SU-DHL-6 (cell line): ENCODE results near the gene NOS1AP.
A peak's percentile ranks its signal among the peaks of the same experiment; 100 is the strongest.

Experiments used
- H2AFZ ChIP-seq: fragments of 200-600 bp; sonication (generic); 2 replicates; pipeline ENCODE4 v1.6.1; 2014; ENCODE audit warnings: low read depth, mild to moderate bottlenecking, moderate library complexity, mixed read lengths, antibody characterized with exemption, low read length; ENCODE audit not compliant: severe bottlenecking
- H3F3A ChIP-seq: fragments of 200-600 bp; shearing (Covaris generic); 2 replicates; pipeline ENCODE4 v1.6.0; 2016; ENCODE audit warnings: antibody characterized with exemption, mild to moderate bottlenecking; ENCODE audit not compliant: insufficient read depth
- H3K27ac ChIP-seq: fragments of 200-600 bp; sonication (generic); 2 replicates; pipeline ENCODE4 v1.5.1; 2016; ENCODE audit warnings: low read depth, mild to moderate bottlenecking, low read length, moderate library complexity, mixed read lengths
- H3K27me3 ChIP-seq: fragments of 200-600 bp; sonication (generic), shearing (Covaris generic); 2 replicates; pipeline ENCODE4 v1.6.0; 2014; ENCODE audit warnings: mild to moderate bottlenecking, low read length
- H3K36me3 ChIP-seq: fragments of 200-600 bp; sonication (generic); 2 replicates; pipeline ENCODE4 v1.6.1; 2014; ENCODE audit warnings: mild to moderate bottlenecking, low read length, mixed read lengths
- H3K4me2 ChIP-seq: fragments of 300-600, 200-600 bp; shearing (Covaris generic), sonication (generic); 2 replicates; pipeline ENCODE4 v1.6.0; 2014; ENCODE audit warnings: low read length, low read depth, mild to moderate bottlenecking; ENCODE audit not compliant: poor library complexity, severe bottlenecking
- H3K4me3 ChIP-seq: fragments of 200-600 bp; sonication (generic); 2 replicates; pipeline ENCODE4 v1.5.1; 2014; ENCODE audit warnings: antibody characterized with exemption, low read length, mild to moderate bottlenecking, mixed read lengths; ENCODE audit not compliant: insufficient read depth, poor library complexity, severe bottlenecking
- H3K79me2 ChIP-seq: fragments of 200-600 bp; sonication (generic); 2 replicates; pipeline ENCODE4 v1.6.1; 2014; ENCODE audit warnings: mild to moderate bottlenecking, low read length, moderate library complexity; ENCODE audit not compliant: insufficient read depth
- H3K9ac ChIP-seq: fragments of 200-600 bp; sonication (generic); 2 replicates; pipeline ENCODE4 v1.7.0; 2014; ENCODE audit warnings: mild to moderate bottlenecking, low read length
- H3K9me2 ChIP-seq: fragments of 200-600 bp; sonication (generic); replicated peaks from 2 replicates; pipeline ENCODE4 v1.6.1; 2014; ENCODE audit warnings: low read length; ENCODE audit not compliant: insufficient read depth
- H3K9me3 ChIP-seq: fragments of 200-600 bp; sonication (generic); 2 replicates; pipeline ENCODE4 v1.6.1; 2014; ENCODE audit warnings: low read length, mixed read lengths; ENCODE audit not compliant: insufficient read depth
- H4K20me1 ChIP-seq: fragments of 200-600 bp; sonication (generic); 2 replicates; pipeline ENCODE4 v1.6.1; 2014; ENCODE audit warnings: low read depth, mild to moderate bottlenecking, antibody characterized with exemption, low read length, moderate library complexity, mixed read lengths
- CTCF ChIP-seq: fragments of 200-600 bp; sonication (generic); IDR thresholded peaks from one replicate; pipeline ENCODE4 v1.5.1; 2017; ENCODE audit warnings: antibody characterized with exemption, mild to moderate bottlenecking, low read length, moderate library complexity; ENCODE audit not compliant: insufficient read depth, poor library complexity, severe bottlenecking
- EZH2phosphoT487 ChIP-seq: fragments of 200-600 bp; sonication (generic), shearing (Covaris generic); conservative IDR thresholded peaks from 2 replicates; pipeline ENCODE4 v1.6.1; 2018; ENCODE audit warnings: mild to moderate bottlenecking, antibody characterized with exemption, low read length, moderate library complexity, mixed read lengths

The NOS1AP gene

GRCh38 chr1:162038624-162039023 is 30.9 kb upstream of the NOS1AP start:
- H3F3A ChIP-seq, result no peaks in the 10 kb centered on the region
- H3K9ac ChIP-seq, result no peak overlapping the region
- no peaks in the 10 kb centered on the region for H3K9me3 ChIP-seq
- H3K36me3 ChIP-seq, result no peaks in the 10 kb centered on the region
- no peak overlapping the region for H2AFZ ChIP-seq
- no peaks in the 10 kb centered on the region for H3K27me3 ChIP-seq
- no peak for TF ChIP-seq CTCF
- TF ChIP-seq EZH2phosphoT487, result no peak
- no peak overlapping the region for H3K4me2 ChIP-seq
- no peaks in the 10 kb centered on the region for H3K79me2 ChIP-seq
- H4K20me1 ChIP-seq, result no peaks in the 10 kb centered on the region
- no peak overlapping the region for H3K27ac ChIP-seq
- H3K9me2 ChIP-seq, result no peaks in the 10 kb centered on the region
- no peak overlapping the region for H3K4me3 ChIP-seq

DNA sequence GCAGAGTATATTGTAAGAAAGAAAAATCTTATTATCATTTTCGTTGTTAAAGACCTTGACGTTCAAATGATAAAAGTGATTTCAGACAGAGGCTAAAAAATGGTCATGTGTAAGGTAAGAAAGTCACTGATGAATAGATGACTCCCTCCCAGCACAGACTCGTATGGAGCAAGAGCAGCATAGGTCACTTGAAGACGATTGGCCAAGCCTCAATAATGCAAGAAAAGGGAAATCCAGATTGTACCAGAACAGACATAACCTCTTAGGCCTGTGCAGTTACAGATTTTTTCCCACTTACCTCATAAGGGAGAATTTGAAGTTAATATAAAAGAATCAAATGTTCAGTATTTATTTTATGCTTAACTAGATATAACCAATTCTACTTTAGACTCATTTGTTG is 29.5 kb upstream of the NOS1AP start:
- Histone ChIP-seq H3K27me3 (no peaks in the 10 kb centered on the region), H3K9me2 (no peaks in the 10 kb centered on the region), H3K79me2 (no peaks in the 10 kb centered on the region), H3K9ac (no peak overlapping the region), H3K4me2 (no peak overlapping the region), H3K4me3 (no peak overlapping the region), H3K9me3 (no peaks in the 10 kb centered on the region), H3F3A (no peaks in the 10 kb centered on the region), H2AFZ (no peak overlapping the region), H4K20me1 (no peaks in the 10 kb centered on the region), H3K36me3 (no peaks in the 10 kb centered on the region), H3K27ac (no peak overlapping the region)
- TF ChIP-seq CTCF (no peak), EZH2phosphoT487 (no peak)

DNA sequence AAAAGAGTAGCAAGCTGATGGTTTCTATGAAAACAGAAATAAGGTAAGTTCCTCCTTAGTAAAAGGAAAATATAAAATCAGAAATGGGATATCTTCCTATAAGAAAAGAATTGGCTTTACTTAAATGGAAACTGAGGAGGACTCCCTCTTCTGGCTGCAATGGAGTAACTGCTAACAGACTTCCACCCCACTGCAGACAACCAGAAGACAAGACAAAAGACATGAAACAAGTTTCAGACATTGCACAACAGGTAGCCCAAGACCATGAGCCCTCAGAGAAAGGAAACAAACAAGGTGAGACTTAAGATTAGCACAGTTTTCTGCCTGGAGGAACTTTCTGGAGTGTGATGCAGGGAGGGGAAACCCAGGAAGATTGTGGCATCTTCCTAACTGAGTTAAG is 28.8 kb upstream of the NOS1AP start:
- Histone ChIP-seq H3K36me3 (no peaks in the 10 kb centered on the region), H3K4me2 (no peak overlapping the region), H3K4me3 (no peak overlapping the region), H4K20me1 (no peaks in the 10 kb centered on the region), H3K79me2 (no peaks in the 10 kb centered on the region), H3F3A (no peaks in the 10 kb centered on the region), H3K9ac (no peak overlapping the region), H2AFZ (no peak overlapping the region), H3K27me3 (no peaks in the 10 kb centered on the region), H3K9me2 (no peaks in the 10 kb centered on the region), H3K9me3 (no peaks in the 10 kb centered on the region), H3K27ac (no peak overlapping the region)
- no peak for TF ChIP-seq EZH2phosphoT487
- peak; percentile 46 for TF ChIP-seq CTCF

GRCh38 chr1:162042361-162042760 is 27.1 kb upstream of the NOS1AP start:
- Histone ChIP-seq H3K27me3 (no peaks in the 10 kb centered on the region), H3K79me2 (no peaks in the 10 kb centered on the region), H3F3A (no peaks in the 10 kb centered on the region), H3K27ac (no peak overlapping the region), H3K9me2 (no peaks in the 10 kb centered on the region), H3K4me3 (no peak overlapping the region), H4K20me1 (no peaks in the 10 kb centered on the region), H3K36me3 (no peaks in the 10 kb centered on the region), H3K4me2 (no peak overlapping the region), H3K9me3 (no peaks in the 10 kb centered on the region), H2AFZ (no peak overlapping the region), H3K9ac (no peak overlapping the region)
- TF ChIP-seq CTCF (no peak), EZH2phosphoT487 (no peak)
